Peyer's patch (tissue), 4 donors: ENCODE results near the gene VAPA.

Experiments used
- POLR2A ChIP-seq, 2 donors: fragments of 450-650 bp; IDR thresholded peaks; one replicate each; pipeline ENCODE4 v1.5.1; 2017; ENCODE audit warnings: antibody characterized with exemption in 2 of 2, mild to moderate bottlenecking in 2 of 2, moderate library complexity in 2 of 2
- TF ChIP-seq, protein P1 (sequence below), 6 experiments: fragments of 450-650 bp in 4 of 6; fragments of 200-600 bp in 2 of 6; sonication (generic) in 1 of 6; IDR thresholded peaks; one replicate each; pipeline ENCODE4 v1.5.1; 2017 to 2019; ENCODE audit warnings: antibody characterized with exemption in 6 of 6, mild to moderate bottlenecking in 3 of 6, moderate library complexity in 1 of 6

DNA sequence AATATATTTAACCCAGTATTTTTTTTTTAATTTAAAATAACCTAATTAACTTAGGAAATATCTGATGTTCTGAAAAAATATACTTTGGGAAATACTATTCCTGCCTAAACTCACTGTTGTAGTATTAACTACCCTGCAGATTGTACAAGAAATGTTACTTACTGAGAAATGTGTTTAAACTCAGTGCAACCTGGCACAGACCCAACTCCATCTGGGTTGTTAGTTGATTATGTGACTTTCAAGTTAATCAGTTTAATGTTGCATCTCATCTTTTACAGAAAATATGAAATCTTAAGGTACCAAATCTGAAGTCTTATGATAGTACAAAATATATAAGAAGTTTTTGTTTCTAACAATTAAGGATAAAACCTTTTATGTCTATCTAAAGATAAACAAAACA lies 27.3 kb downstream of the VAPA start:
- TF ChIP-seq, protein P1, sequence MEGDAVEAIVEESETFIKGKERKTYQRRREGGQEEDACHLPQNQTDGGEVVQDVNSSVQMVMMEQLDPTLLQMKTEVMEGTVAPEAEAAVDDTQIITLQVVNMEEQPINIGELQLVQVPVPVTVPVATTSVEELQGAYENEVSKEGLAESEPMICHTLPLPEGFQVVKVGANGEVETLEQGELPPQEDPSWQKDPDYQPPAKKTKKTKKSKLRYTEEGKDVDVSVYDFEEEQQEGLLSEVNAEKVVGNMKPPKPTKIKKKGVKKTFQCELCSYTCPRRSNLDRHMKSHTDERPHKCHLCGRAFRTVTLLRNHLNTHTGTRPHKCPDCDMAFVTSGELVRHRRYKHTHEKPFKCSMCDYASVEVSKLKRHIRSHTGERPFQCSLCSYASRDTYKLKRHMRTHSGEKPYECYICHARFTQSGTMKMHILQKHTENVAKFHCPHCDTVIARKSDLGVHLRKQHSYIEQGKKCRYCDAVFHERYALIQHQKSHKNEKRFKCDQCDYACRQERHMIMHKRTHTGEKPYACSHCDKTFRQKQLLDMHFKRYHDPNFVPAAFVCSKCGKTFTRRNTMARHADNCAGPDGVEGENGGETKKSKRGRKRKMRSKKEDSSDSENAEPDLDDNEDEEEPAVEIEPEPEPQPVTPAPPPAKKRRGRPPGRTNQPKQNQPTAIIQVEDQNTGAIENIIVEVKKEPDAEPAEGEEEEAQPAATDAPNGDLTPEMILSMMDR (IDR thresholded peaks at IDR 0.05): no peak
- no peak for TF ChIP-seq POLR2A (IDR thresholded peaks at IDR 0.05)
